ENCODE data around the gene RARB.

GRCh38 chr3:25384471-25384870 lies 43.6 kb upstream of the RARB start:
- TF ChIP-seq CTCF (IDR thresholded peaks at IDR 0.05) (no peak), POLR2A (IDR thresholded peaks at IDR 0.05) (no peak)

Data from breast epithelium (tissue), 3 donors.